ENCODE measurements around the gene ECHS1.

- TF ChIP-seq CTCF (IDR thresholded peaks at IDR 0.05) (no peak), ZFX (IDR thresholded peaks at IDR 0.05; ENCODE audit: borderline replicate concordance) (no peak)
These were observed 56.4 kb downstream of the ECHS1 start for GRCh38 chr10:133316732-133317131.

Data from 22Rv1 (cell line).